Cerebellar cortex (tissue), 1 donor: ENCODE measurements around the gene G6PC3.

Experiments used
- DNase-seq: peaks from one replicate; pipeline ENCODE4 v3.0.0-alpha.2; 2015; ENCODE audit warnings: low spot score

Gene G6PC3

GRCh38 chr17:44124118-44124438 is 53.5 kb downstream of the G6PC3 start:
- DNase-seq: no peak
